Heart left ventricle (tissue), 16 donors: Measurements from ENCODE around the gene CACNB2. TPM values are rescaled to one million over a fixed set of nuclear protein-coding genes. Genes with fewer than 3 reads are reported as not detected.
A peak's percentile ranks its signal among the peaks of the same experiment; 100 is the strongest.

Experiments
- ATAC-seq, 4 donors: fragments of 200-7000 bp; cut with Tn5 transposase; one replicate each; pipeline ENCODE4 v1.9.1; 2020 to 2022; ENCODE audit warnings: moderate library complexity in 4 of 4, mild to moderate bottlenecking in 3 of 4, moderate number of reproducible peaks in 1 of 4
- DNase-seq, 5 donors: peaks; one replicate each; pipeline ENCODE4 v3.0.0-alpha.2; 2020
- H3K27ac ChIP-seq, 12 donors: fragments of 200-600 bp; sonication (generic) in 4 of 12; one replicate each; pipeline versions ENCODE4 v1.5.0 to v1.8.0; 2016 to 2022; ENCODE audit warnings: mild to moderate bottlenecking in 2 of 12
- H3K27me3 ChIP-seq, 9 donors: fragments of 200-600 bp; sonication (generic) in 2 of 9; one replicate each; pipeline versions ENCODE4 v1.5.1 to v1.8.0; 2016 to 2022; ENCODE audit warnings: mild to moderate bottlenecking in 3 of 9
- H3K36me3 ChIP-seq, 9 donors: fragments of 200-600 bp; sonication (generic) in 2 of 9; one replicate each; pipeline versions ENCODE4 v1.5.0 to v1.8.0; 2018 to 2022; ENCODE audit warnings: mild to moderate bottlenecking in 2 of 9
- H3K4me1 ChIP-seq, 12 donors: fragments of 200-600 bp; sonication (generic) in 4 of 12; one replicate each; pipeline versions ENCODE4 v1.5.0 to v1.8.0; 2016 to 2022; ENCODE audit warnings: mild to moderate bottlenecking in 3 of 12
- H3K4me3 ChIP-seq, 12 donors: fragments of 200-600 bp; sonication (generic) in 4 of 12; one replicate each; pipeline versions ENCODE4 v1.5.0 to v1.8.0; 2017 to 2022; ENCODE audit warnings: mild to moderate bottlenecking in 9 of 12, moderate library complexity in 4 of 12
- H3K9me3 ChIP-seq, 12 donors: fragments of 200-600 bp; sonication (generic) in 4 of 12; one replicate each; pipeline versions ENCODE4 v1.5.0 to v1.8.0; 2016 to 2022; ENCODE audit warnings: mild to moderate bottlenecking in 1 of 12
- POLR2A ChIP-seq, 2 donors: fragments of 450-650 bp; IDR thresholded peaks; one replicate each; pipeline ENCODE4 v1.6.1; 2017; ENCODE audit warnings: antibody characterized with exemption in 2 of 2, mild to moderate bottlenecking in 2 of 2, moderate library complexity in 2 of 2
- WGBS, 4 donors: extraction: QIAGEN DNeasy Blood & Tissue Kit in 2 of 4; methylation state at CpG; one replicate each; pipeline versions ENCODE4 v1.1.5 to v1.1.7; 2013 to 2018; 5-methylcytosine and 5-hydroxymethylcytosine counted together
- intact Hi-C, 10 donors: fragments of 100-400 bp; cut with DNase I; formaldehyde crosslinking; loops; one replicate each; pipeline versions ENCODE4 v1.11.1 to v1.14.2; 2022
- polyA plus RNA-seq, 2 donors: library from polyadenylated mRNA; stranded (reverse); fragments of 200-250 nt; gene quantifications; one replicate each; pipeline ENCODE4 v1.2.3, GENCODE V29; 2013
- total RNA-seq, 9 donors: library from RNA; depleted of rRNA in 2 of 9; stranded (reverse); fragments of >200 nt in 2 of 9; fragmentation: NEBNext Ultra II Directional in 3 of 9; extraction: Animal tissue kit (Norgen Biotek cat#: 25700) in 3 of 9; gene quantifications; one replicate each; pipeline versions ENCODE4 v1.1.0 to v1.2.4, GENCODE V29; 2016 to 2023
- TF ChIP-seq, protein P1 (sequence below), 12 donors: fragments of 200-600 bp; sonication (generic) in 4 of 12; IDR thresholded peaks; one replicate each; pipeline versions ENCODE4 v1.5.0 to v1.8.0; 2018 to 2022; ENCODE audit warnings: antibody characterized with exemption in 12 of 12, mild to moderate bottlenecking in 5 of 12
- donor health status: ischemic (EF 13 %, LVEDD 7.1; RV severe dilation, severe dysfunction).
- donor health status: healthy with polysubstance abuse.
- donor health status: DM: no; HTN: yes; CAD: no.
- donor health status: DM: no; HTN: no; CAD: no.
- donor health status: ischemic (EF 25% LVEDD 6.9; RV normal size, moderate dysfunction).
- donor health status: ischemic (EF 25% LVEDD 5.7; RV mildly dilated, moderate dysfunction).
- donor health status: healthy.
- donor health status: DM: yes; HTN: yes; CAD: no.
- donor health status: ischemic (EF 35%, LVEDD 5.7; RV mildly dilated, moderate dysfunction).
- donor health status: nonischemic (EF 11% LVEDD 7.7; RV severe dilation, severe dysfunction).
- donor health status: DM: yes; HTN: yes; CAD: no.
- donor health status: PGD.
- donor health status: ischemic (EF 29% LVEDD 5.4; RV normal size, mild dysfunction).
- donor health status: nonischemic (EF 23%, LVEDD 6.1; RV moderate dilation, normal function).

The CACNB2 gene
- total and polyA plus RNA-seq, 11 donors, result 11.4 to 63.2 (median 33.2) TPM

DNA sequence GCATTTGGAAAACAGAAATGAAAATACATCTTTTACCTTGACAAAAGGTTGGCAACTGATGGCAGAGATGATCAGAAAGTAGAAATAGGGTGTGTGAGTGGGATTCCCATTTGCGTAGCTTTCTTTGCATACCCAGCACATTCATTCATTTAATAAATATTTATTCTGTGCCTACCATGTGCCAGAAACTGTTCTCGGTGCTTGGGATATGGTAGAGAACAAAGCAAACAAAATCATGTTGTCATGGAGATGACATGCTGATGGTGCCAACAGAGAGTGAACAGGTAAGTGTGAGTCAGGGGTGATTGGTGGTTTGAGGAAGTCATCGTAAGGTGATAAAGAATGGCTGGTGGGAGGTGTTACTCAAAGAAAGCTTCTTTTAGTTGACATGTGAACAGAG, 45.4 kb downstream of the CACNB2 start:
- TF ChIP-seq, protein P1, sequence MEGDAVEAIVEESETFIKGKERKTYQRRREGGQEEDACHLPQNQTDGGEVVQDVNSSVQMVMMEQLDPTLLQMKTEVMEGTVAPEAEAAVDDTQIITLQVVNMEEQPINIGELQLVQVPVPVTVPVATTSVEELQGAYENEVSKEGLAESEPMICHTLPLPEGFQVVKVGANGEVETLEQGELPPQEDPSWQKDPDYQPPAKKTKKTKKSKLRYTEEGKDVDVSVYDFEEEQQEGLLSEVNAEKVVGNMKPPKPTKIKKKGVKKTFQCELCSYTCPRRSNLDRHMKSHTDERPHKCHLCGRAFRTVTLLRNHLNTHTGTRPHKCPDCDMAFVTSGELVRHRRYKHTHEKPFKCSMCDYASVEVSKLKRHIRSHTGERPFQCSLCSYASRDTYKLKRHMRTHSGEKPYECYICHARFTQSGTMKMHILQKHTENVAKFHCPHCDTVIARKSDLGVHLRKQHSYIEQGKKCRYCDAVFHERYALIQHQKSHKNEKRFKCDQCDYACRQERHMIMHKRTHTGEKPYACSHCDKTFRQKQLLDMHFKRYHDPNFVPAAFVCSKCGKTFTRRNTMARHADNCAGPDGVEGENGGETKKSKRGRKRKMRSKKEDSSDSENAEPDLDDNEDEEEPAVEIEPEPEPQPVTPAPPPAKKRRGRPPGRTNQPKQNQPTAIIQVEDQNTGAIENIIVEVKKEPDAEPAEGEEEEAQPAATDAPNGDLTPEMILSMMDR (IDR thresholded peaks at IDR 0.05), result no peak
- TF ChIP-seq POLR2A (IDR thresholded peaks at IDR 0.05), result no peak
- Histone ChIP-seq H3K27me3 (no peaks in the 10 kb centered on the region), H3K36me3 (no peaks in the 10 kb centered on the region), H3K27ac (no peak overlapping the region), H3K9me3 (no peaks in the 10 kb centered on the region), H3K4me3 (no peak overlapping the region), H3K4me1 (peaks cover 0 to 12% (median 2%) of the 10 kb centered on the region in 12 donors)
- ATAC-seq (no peak), DNase-seq (no peak)
- intact Hi-C loops, result no loop called here
- 80 to 92% (median 82%) methylated on average over 3 of the region's 3 CpGs for WGBS, 4 donors

DNA sequence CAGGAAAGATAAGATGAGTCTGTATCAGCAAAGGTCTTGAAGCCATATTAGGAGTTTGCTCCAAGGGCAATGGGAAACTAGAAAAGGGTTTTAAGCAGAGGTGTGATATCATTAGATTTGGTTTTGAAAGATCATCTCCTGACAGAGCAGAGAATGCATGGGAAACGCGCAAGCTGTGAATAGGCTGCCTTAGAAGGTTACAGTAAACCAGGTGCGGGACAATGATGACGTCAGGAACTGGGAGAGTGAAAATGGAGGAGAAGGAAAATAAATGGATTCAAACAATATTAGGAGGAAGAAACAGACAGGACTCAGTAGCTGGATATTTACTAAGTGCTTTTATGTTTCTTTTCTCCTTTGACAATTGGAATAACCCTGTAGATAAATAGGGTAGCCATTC, 50.6 kb downstream of the CACNB2 start:
- peaks cover 0 to 7% (median 0%) of the 10 kb centered on the region in 12 donors for H3K4me1 ChIP-seq
- no peak overlapping the region for H3K4me3 ChIP-seq
- no peak for DNase-seq
- no peaks in the 10 kb centered on the region for H3K27me3 ChIP-seq
- H3K9me3 ChIP-seq, result no peaks in the 10 kb centered on the region
- TF ChIP-seq, protein P1 (IDR thresholded peaks at IDR 0.05), result no peak
- intact Hi-C loops, result no loop called here
- H3K27ac ChIP-seq, result no peak overlapping the region
- 58 to 74% (median 65%) methylated on average over 4 of the region's 4 CpGs for WGBS, 4 donors
- H3K36me3 ChIP-seq, result no peaks in the 10 kb centered on the region
- ATAC-seq, result no peak

DNA sequence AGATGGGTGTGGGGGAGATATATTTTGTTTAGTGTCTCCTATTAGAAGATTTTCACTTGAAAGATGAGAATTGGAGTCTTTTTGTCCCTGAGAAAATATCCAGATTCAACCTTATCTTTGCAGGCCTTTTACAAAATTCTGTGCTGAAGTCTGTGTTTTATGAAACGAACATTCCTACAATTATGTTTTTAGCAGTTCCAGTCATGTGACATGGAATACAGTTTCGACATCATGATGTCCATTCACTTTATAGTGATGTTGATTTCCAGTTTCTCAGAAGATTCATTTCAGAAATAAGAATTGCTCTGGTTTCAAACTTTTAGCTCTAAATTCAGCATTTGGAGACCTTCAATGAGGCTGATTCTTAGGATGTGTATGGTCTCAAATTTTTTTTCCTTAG, 54.4 kb downstream of the CACNB2 start:
- no peaks in the 10 kb centered on the region for H3K27me3 ChIP-seq
- no peak for TF ChIP-seq POLR2A (IDR thresholded peaks at IDR 0.05)
- TF ChIP-seq, protein P1 (IDR thresholded peaks at IDR 0.05), result no peak
- no peaks in the 10 kb centered on the region for H3K9me3 ChIP-seq
- ATAC-seq, result no peak
- peaks cover 0 to 10% (median 0%) of the 10 kb centered on the region in 12 donors for H3K4me1 ChIP-seq
- DNase-seq, result no peak
- intact Hi-C loops, result no loop called here
- peak overlapping the region in 1 of 12 donors; percentile 72 for H3K27ac ChIP-seq
- WGBS, 4 donors, result 76 to 79% (median 77%) methylated on average over 2 of the region's 2 CpGs
- no peak overlapping the region for H3K4me3 ChIP-seq
- H3K36me3 ChIP-seq, result no peaks in the 10 kb centered on the region

DNA sequence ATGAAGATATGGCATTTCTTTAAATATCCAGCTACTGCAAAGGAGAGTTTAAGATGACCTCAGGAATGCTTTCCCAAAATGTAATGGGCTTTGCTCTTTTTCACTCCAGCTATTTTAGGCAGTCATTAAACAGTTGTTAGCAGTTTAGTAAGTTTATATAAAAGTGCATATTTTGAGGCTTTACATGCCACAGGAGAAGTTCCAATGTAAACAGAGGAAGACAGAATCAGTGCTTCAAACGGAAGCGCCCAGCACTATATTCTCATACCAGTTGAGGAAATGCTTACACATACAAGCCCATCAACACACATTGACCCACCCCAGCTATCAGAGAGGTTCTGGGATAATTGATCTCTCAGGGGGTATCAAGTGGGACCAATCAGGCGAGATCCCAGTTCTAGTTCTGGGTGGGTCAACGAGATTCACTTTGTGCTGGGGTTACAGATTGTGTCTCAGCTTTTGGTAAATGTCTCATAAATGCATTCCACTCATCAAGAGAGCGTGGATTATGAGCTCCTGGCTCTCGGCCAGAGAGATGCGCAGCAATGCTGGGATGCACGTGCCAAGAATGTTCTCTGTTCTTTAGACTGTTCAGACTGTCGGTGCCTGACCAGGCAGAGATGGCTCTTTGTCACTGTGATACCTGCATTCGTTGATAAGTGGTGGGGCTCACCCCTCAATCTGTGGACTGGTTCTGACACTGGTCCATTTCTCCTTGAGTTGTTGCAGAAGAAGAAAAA, 55.0 kb downstream of the CACNB2 start:
- peak overlapping the region in 1 of 12 donors; percentile 72 for H3K27ac ChIP-seq
- DNase-seq (peak in 1 of 5 donors; percentile 31), ATAC-seq (no peak)
- intact Hi-C loops, result no loop called here
- no peaks in the 10 kb centered on the region for H3K27me3 ChIP-seq
- peaks cover 0 to 10% (median 0%) of the 10 kb centered on the region in 12 donors for H3K4me1 ChIP-seq
- no peak for TF ChIP-seq POLR2A (IDR thresholded peaks at IDR 0.05)
- TF ChIP-seq, protein P1 (IDR thresholded peaks at IDR 0.05), result no peak
- no peaks in the 10 kb centered on the region for H3K9me3 ChIP-seq
- 33 to 48% (median 42%) methylated on average over 10 of the region's 10 CpGs for WGBS, 4 donors
- H3K36me3 ChIP-seq, result no peaks in the 10 kb centered on the region
- no peak overlapping the region for H3K4me3 ChIP-seq
